GM18508 (cell line): ENCODE results near the gene UBASH3B.
"Not testable (repeated sequence)": the region's sequence is repeated elsewhere in the genome, so short reads cannot be mapped to it uniquely, and the experiment has no call there.

Source experiments
- ATAC-seq: cut with Tn5 transposase; IDR thresholded peaks from one replicate; pipeline ENCODE4 v1.9.1; 2021; ENCODE audit warnings: moderate number of reproducible peaks; ENCODE audit not compliant: insufficient read depth, unreplicated experiment

The UBASH3B gene

GRCh38 chr11:122832721-122833470 lies 177.4 kb downstream of the UBASH3B start:
- no peak for ATAC-seq

GRCh38 chr11:122833846-122834464 lies 178.4 kb downstream of the UBASH3B start:
- no peak for ATAC-seq

- ATAC-seq: no peak
These were observed 181.4 kb downstream of the UBASH3B start for GRCh38 chr11:122836916-122837315.

GRCh38 chr11:122837528-122838346 lies 182.2 kb downstream of the UBASH3B start:
- ATAC-seq: no peak

GRCh38 chr11:122843281-122844141 lies 188.0 kb downstream of the UBASH3B start:
- ATAC-seq: no peak

- ATAC-seq: no peak
These were observed 191.9 kb downstream of the UBASH3B start for GRCh38 chr11:122847466-122847865.

GRCh38 chr11:122848186-122848585 lies 192.7 kb downstream of the UBASH3B start:
- no peak for ATAC-seq

GRCh38 chr11:122850076-122850631 lies 194.6 kb downstream of the UBASH3B start:
- ATAC-seq: no peak

GRCh38 chr11:122851366-122851966 lies 195.9 kb downstream of the UBASH3B start:
- ATAC-seq: no peak

GRCh38 chr11:122852074-122852795 lies 196.7 kb downstream of the UBASH3B start:
- ATAC-seq: no peak

- no peak for ATAC-seq
These were observed 197.3 kb downstream of the UBASH3B start for GRCh38 chr11:122852796-122853160.

- ATAC-seq: no peak
These were observed 197.7 kb downstream of the UBASH3B start for GRCh38 chr11:122853261-122853660.

GRCh38 chr11:122853971-122854446 lies 198.5 kb downstream of the UBASH3B start:
- no peak for ATAC-seq

- ATAC-seq: no peak
These were observed 206.1 kb downstream of the UBASH3B start for GRCh38 chr11:122861631-122862030.

GRCh38 chr11:122862091-122862490 lies 206.6 kb downstream of the UBASH3B start:
- ATAC-seq: no peak

- ATAC-seq: not testable (repeated sequence)
These were observed 207.6 kb downstream of the UBASH3B start for GRCh38 chr11:122863154-122863553.

- ATAC-seq: no peak
These were observed 208.3 kb downstream of the UBASH3B start for GRCh38 chr11:122863704-122864326.
